HCT116 (cell line): ENCODE results near the gene PDCL3.

ENCODE experiments used
- CEBPB ChIP-seq: IDR thresholded peaks from 2 replicates; pipeline ENCODE4 v1.6.1; 2012; ENCODE audit warnings: low read depth
- CTCF ChIP-seq, 3 experiments: fragments of 200-600 bp in 1 of 3; sonication (generic) in 1 of 3; IDR thresholded peaks in 2 of 3; conservative IDR thresholded peaks in 1 of 3; 2 replicates each; pipeline ENCODE4 v1.5.1; 2012 to 2017; ENCODE audit warnings: low read depth in 2 of 3, low read length in 2 of 3, antibody characterized with exemption in 1 of 3, borderline replicate concordance in 1 of 3, control low read depth in 1 of 3, mild to moderate bottlenecking in 1 of 3, mixed read lengths in 1 of 3, mixed run types in 1 of 3, moderate library complexity in 1 of 3; ENCODE audit not compliant: insufficient read depth in 1 of 3
- ELF1 ChIP-seq: IDR thresholded peaks from 2 replicates; pipeline ENCODE4 v1.6.1; 2012; ENCODE audit warnings: low read depth, borderline replicate concordance
- EZH2 ChIP-seq: fragments of 200-600 bp; sonication (generic); IDR thresholded peaks from 2 replicates; pipeline ENCODE4 v1.6.1; 2017; ENCODE audit warnings: antibody characterized with exemption, mixed run types
- EZH2phosphoT487 ChIP-seq: fragments of 200-600 bp; IDR thresholded peaks from 2 replicates; pipeline ENCODE4 v1.6.1; 2018; ENCODE audit warnings: antibody characterized with exemption, borderline replicate concordance
- POLR2A ChIP-seq: IDR thresholded peaks from 2 replicates; pipeline ENCODE4 v1.7.0; 2011; ENCODE audit warnings: borderline replicate concordance; ENCODE audit not compliant: insufficient read depth, insufficient read length; ENCODE audit errors: extremely low read depth
- RAD21 ChIP-seq: IDR thresholded peaks from 2 replicates; pipeline ENCODE4 v1.6.1; 2012; ENCODE audit warnings: low read depth, mild to moderate bottlenecking
- REST ChIP-seq: IDR thresholded peaks from 2 replicates; pipeline ENCODE4 v1.6.1; 2012; ENCODE audit warnings: low read depth
- SP1 ChIP-seq: IDR thresholded peaks from 2 replicates; pipeline ENCODE4 v1.6.1; 2012; ENCODE audit warnings: low read depth
- TCF7L2 ChIP-seq: IDR thresholded peaks from 2 replicates; pipeline ENCODE4 v1.7.0; 2011; ENCODE audit warnings: borderline replicate concordance, inconsistent platforms; ENCODE audit not compliant: insufficient read depth, insufficient read length; ENCODE audit errors: extremely low read depth
- YY1 ChIP-seq: IDR thresholded peaks from 2 replicates; pipeline ENCODE4 v1.6.1; 2011; ENCODE audit warnings: low read length, low read depth, moderate library complexity, mild to moderate bottlenecking; ENCODE audit not compliant: insufficient replicate concordance; ENCODE audit errors: extremely low read depth
- ZBTB33 ChIP-seq: IDR thresholded peaks from 2 replicates; pipeline ENCODE4 v1.6.1; 2011; ENCODE audit warnings: mild to moderate bottlenecking, low read length, moderate library complexity; ENCODE audit not compliant: insufficient replicate concordance; ENCODE audit errors: extremely low read depth
- ZFX ChIP-seq: fragments of 450-650 bp; IDR thresholded peaks from 2 replicates; pipeline ENCODE4 v1.6.1; 2017

GRCh38 chr2:100615471-100615870, 52.7 kb downstream of the PDCL3 start:
- no peak for TF ChIP-seq CTCF (IDR thresholded peaks at IDR 0.05 in 2 of 3, conservative IDR thresholded peaks at IDR 0.05 in 1 of 3; ENCODE audit: borderline replicate concordance in 1 of 3, insufficient read depth in 1 of 3, low read depth in 2 of 3, low read length in 2 of 3)
- no peak for TF ChIP-seq REST
- no peak for TF ChIP-seq YY1
- TF ChIP-seq RAD21, result no peak
- TF ChIP-seq POLR2A, result no peak
- no peak for TF ChIP-seq SP1
- TF ChIP-seq ZFX, result no peak
- no peak for TF ChIP-seq TCF7L2
- TF ChIP-seq EZH2phosphoT487, result no peak
- TF ChIP-seq ZBTB33, result no peak
- no peak for TF ChIP-seq ELF1
- TF ChIP-seq EZH2, result no peak
- TF ChIP-seq CEBPB, result no peak
